Measurements from ENCODE around the gene GHRHR.

Gene GHRHR

GRCh38 chr7:31004393-31004792, 40.6 kb downstream of the GHRHR start:
- DNase-seq (ENCODE audit: low spot score), result no peak

GRCh38 chr7:31006857-31007256, 43.1 kb downstream of the GHRHR start:
- DNase-seq (ENCODE audit: low spot score), result no peak

- no peak for DNase-seq (ENCODE audit: low spot score)
These were observed 43.9 kb downstream of the GHRHR start for GRCh38 chr7:31007634-31008033.

- no peak for DNase-seq (ENCODE audit: low spot score)
These were observed 51.1 kb downstream of the GHRHR start for GRCh38 chr7:31014826-31015225.

- no peak for DNase-seq (ENCODE audit: low spot score)
These were observed 53.4 kb downstream of the GHRHR start for GRCh38 chr7:31017032-31017675.

- DNase-seq (ENCODE audit: low spot score), result no peak
These were observed 54.0 kb downstream of the GHRHR start for GRCh38 chr7:31017721-31018120.

GRCh38 chr7:31019509-31019908, 55.8 kb downstream of the GHRHR start:
- DNase-seq (ENCODE audit: low spot score), result no peak

- DNase-seq (ENCODE audit: low spot score), result no peak
These were observed 56.4 kb downstream of the GHRHR start for GRCh38 chr7:31020161-31020560.

GRCh38 chr7:31020652-31021051, 56.9 kb downstream of the GHRHR start:
- no peak for DNase-seq (ENCODE audit: low spot score)

GRCh38 chr7:31022117-31022516, 58.4 kb downstream of the GHRHR start:
- no peak for DNase-seq (ENCODE audit: low spot score)

- no peak for DNase-seq (ENCODE audit: low spot score)
These were observed 59.0 kb downstream of the GHRHR start for GRCh38 chr7:31022726-31023125.

GRCh38 chr7:31023877-31024276, 60.1 kb downstream of the GHRHR start:
- DNase-seq (ENCODE audit: low spot score), result peak; percentile 70

GRCh38 chr7:31027161-31027965, 63.6 kb downstream of the GHRHR start:
- DNase-seq (ENCODE audit: low spot score), result no peak

GRCh38 chr7:31028006-31028405, 64.3 kb downstream of the GHRHR start:
- DNase-seq (ENCODE audit: low spot score), result no peak

- DNase-seq (ENCODE audit: low spot score), result no peak
These were observed 64.8 kb downstream of the GHRHR start for GRCh38 chr7:31028417-31028992.

Data from SW480 (cell line).